Stomach (tissue), 9 donors: ENCODE measurements around the gene SMURF1. TPM values are rescaled to one million over a fixed set of nuclear protein-coding genes. Genes with fewer than 3 reads are reported as not detected.

Experiments
- DNase-seq, 2 donors: peaks; one replicate each; pipeline versions ENCODE4 v3.0.0 to v3.0.0-alpha.2; 2013 to 2019
- H3K27ac ChIP-seq, 5 donors: fragments of 200-600 bp in 4 of 5; sonication (generic) in 4 of 5; one replicate each; pipeline ENCODE4 v1.5.1; 2013 to 2019; ENCODE audit warnings: mild to moderate bottlenecking in 1 of 5, moderate library complexity in 1 of 5
- H3K27me3 ChIP-seq, 3 donors: fragments of 200-600 bp; sonication (generic); one replicate each; pipeline ENCODE4 v1.5.1; 2017 to 2019; ENCODE audit warnings: mixed run types in 1 of 3
- H3K36me3 ChIP-seq, 4 donors: fragments of 200-600 bp; sonication (generic); 1 replicate in 3 of 4; 2 replicates in 1 of 4; pipeline ENCODE4 v1.5.1; 2016 to 2019
- H3K4me1 ChIP-seq, 4 donors: fragments of 200-600 bp; sonication (generic); one replicate each; pipeline ENCODE4 v1.5.1; 2016 to 2019
- H3K4me3 ChIP-seq, 4 donors: fragments of 200-600 bp; sonication (generic) in 3 of 4; one replicate each; pipeline ENCODE4 v1.5.1; 2016 to 2019; ENCODE audit warnings: mild to moderate bottlenecking in 1 of 4
- H3K9me3 ChIP-seq, 4 donors: fragments of 200-600 bp; sonication (generic); one replicate each; pipeline ENCODE4 v1.5.1; 2016 to 2019
- EP300 ChIP-seq: sonication (generic); formaldehyde crosslinking; IDR thresholded peaks from one replicate; pipeline ENCODE4 v1.6.1; 2017; ENCODE audit warnings: antibody characterized with exemption
- POLR2A ChIP-seq, 4 donors: fragments of 450-650 bp; IDR thresholded peaks; one replicate each; pipeline ENCODE4 v1.6.1; 2016; ENCODE audit warnings: antibody characterized with exemption in 4 of 4, control low read depth in 2 of 4, mild to moderate bottlenecking in 1 of 4, moderate library complexity in 1 of 4
- POLR2AphosphoS5 ChIP-seq, 3 donors: sonication (generic); formaldehyde crosslinking; IDR thresholded peaks; one replicate each; pipeline ENCODE4 v1.6.1; 2016; ENCODE audit warnings: antibody characterized with exemption in 3 of 3
- WGBS, 5 donors: extraction: QIAGEN DNeasy Blood & Tissue Kit in 3 of 5; methylation state at CpG; one replicate each; pipeline versions ENCODE4 v1.1.5 to v1.1.7; 2013 to 2018; 5-methylcytosine and 5-hydroxymethylcytosine counted together
- intact Hi-C: fragments of 100-400 bp; cut with DNase I; formaldehyde crosslinking; loops from one replicate; pipeline ENCODE4 v1.15.1; 2023; ENCODE audit warnings: low total_unique reads
- polyA plus RNA-seq, 3 donors: library from polyadenylated mRNA; stranded (reverse); fragments of 200-250 nt; gene quantifications; one replicate each; pipeline ENCODE4 v1.2.3, GENCODE V29; 2013
- total RNA-seq, 5 donors: library from RNA; depleted of rRNA; stranded (reverse); fragments of >200 nt; gene quantifications; one replicate each; pipeline versions ENCODE4 v1.1.0 to v1.2.3, GENCODE V29; 2014 to 2016
- TF ChIP-seq, protein P1 (sequence below), 7 experiments: fragments of 450-650 bp in 4 of 7; fragments of 200-600 bp in 3 of 7; sonication (generic) in 3 of 7; IDR thresholded peaks; one replicate each; pipeline ENCODE4 v1.5.1; 2016 to 2019; ENCODE audit warnings: antibody characterized with exemption in 7 of 7, control low read depth in 2 of 7, mild to moderate bottlenecking in 1 of 7
- donor health status: healthy with polysubstance abuse.
- donor health status: Bipolar disorder and iron deficiency.
- donor health status: healthy.

The SMURF1 gene
- total and polyA plus RNA-seq, 8 donors = 8.0 to 46.8 (median 31.8) TPM

DNA sequence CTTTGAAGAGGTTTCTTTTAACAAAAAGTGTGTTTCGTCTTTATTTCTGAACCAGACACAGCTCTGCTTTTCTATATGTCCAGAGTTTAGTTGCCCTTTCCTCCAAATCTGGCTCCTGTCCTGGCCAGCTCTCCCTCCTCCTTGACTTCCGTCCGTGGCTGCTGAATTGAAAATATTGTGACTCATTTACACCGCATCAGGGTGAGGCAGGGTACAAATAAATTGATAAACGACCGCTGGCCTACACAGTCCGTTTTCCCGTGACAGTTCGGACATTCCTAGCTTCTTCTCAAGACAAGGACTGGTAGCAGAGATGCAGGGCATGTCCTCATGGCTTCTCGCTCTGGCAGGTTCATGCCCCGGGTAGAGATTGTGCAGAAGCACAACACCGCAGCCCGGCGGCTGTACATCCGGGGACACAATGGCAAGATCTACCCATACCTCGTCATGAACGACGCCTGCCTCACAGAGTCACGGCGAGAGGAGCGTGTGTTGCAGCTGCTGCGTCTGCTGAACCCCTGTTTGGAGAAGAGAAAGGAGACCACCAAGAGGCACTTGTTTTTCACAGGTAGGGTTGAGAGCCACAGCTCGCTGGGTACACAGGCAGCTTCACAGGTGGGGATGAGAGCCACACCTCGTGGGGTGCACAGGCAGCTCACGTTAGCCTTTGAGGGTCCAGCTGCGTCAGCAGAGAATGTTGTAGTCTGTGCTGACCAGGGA lies 139.0 kb downstream of the SMURF1 start:
- WGBS, 5 donors = 91 to 92% (median 92%) methylated on average over 26 of the region's 26 CpGs
- H3K36me3 ChIP-seq = peaks cover 47 to 100% (median 100%) of the 10 kb centered on the region in 4 donors
- intact Hi-C loops = no loop called here
- no peak overlapping the region for H3K4me3 ChIP-seq
- H3K4me1 ChIP-seq = no peaks in the 10 kb centered on the region
- DNase-seq = no peak
- no peaks in the 10 kb centered on the region for H3K9me3 ChIP-seq
- H3K27me3 ChIP-seq = no peaks in the 10 kb centered on the region
- no peak overlapping the region for H3K27ac ChIP-seq
- no peak for TF ChIP-seq POLR2AphosphoS5 (IDR thresholded peaks at IDR 0.05)
- TF ChIP-seq, protein P1, sequence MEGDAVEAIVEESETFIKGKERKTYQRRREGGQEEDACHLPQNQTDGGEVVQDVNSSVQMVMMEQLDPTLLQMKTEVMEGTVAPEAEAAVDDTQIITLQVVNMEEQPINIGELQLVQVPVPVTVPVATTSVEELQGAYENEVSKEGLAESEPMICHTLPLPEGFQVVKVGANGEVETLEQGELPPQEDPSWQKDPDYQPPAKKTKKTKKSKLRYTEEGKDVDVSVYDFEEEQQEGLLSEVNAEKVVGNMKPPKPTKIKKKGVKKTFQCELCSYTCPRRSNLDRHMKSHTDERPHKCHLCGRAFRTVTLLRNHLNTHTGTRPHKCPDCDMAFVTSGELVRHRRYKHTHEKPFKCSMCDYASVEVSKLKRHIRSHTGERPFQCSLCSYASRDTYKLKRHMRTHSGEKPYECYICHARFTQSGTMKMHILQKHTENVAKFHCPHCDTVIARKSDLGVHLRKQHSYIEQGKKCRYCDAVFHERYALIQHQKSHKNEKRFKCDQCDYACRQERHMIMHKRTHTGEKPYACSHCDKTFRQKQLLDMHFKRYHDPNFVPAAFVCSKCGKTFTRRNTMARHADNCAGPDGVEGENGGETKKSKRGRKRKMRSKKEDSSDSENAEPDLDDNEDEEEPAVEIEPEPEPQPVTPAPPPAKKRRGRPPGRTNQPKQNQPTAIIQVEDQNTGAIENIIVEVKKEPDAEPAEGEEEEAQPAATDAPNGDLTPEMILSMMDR (IDR thresholded peaks at IDR 0.05) = no peak
- TF ChIP-seq POLR2A (IDR thresholded peaks at IDR 0.05) = no peak
- TF ChIP-seq EP300 = no peak

DNA sequence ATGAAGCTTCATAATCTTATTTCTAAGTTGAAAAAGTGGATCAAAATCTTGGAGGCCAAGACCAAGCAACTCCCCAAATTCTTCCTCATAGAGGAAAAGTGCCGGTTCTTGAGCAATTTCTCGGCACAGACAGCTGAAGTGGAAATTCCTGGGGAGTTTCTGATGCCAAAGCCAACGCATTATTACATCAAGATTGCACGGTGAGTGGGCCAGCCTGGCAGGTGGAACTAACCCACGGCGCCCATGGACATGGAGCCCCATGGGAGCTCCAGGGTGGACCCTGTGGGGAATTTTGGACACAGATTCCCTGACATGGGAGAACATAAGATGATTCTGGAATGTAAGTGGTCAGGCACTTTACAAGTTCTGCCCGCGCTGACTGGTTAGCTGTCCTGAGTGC lies 139.7 kb downstream of the SMURF1 start:
- no peak overlapping the region for H3K4me3 ChIP-seq
- H3K27ac ChIP-seq = no peak overlapping the region
- DNase-seq = no peak
- no peaks in the 10 kb centered on the region for H3K27me3 ChIP-seq
- H3K9me3 ChIP-seq = no peaks in the 10 kb centered on the region
- intact Hi-C loops = no loop called here
- WGBS, 5 donors = 89 to 96% (median 94%) methylated on average over 6 to 8 of the region's 8 CpGs
- H3K4me1 ChIP-seq = no peaks in the 10 kb centered on the region
- H3K36me3 ChIP-seq = peaks cover 46 to 100% (median 100%) of the 10 kb centered on the region in 4 donors
- TF ChIP-seq POLR2AphosphoS5 (IDR thresholded peaks at IDR 0.05) (no peak), POLR2A (IDR thresholded peaks at IDR 0.05) (no peak), EP300 (no peak)
- TF ChIP-seq, protein P1 (IDR thresholded peaks at IDR 0.05) = no peak

DNA sequence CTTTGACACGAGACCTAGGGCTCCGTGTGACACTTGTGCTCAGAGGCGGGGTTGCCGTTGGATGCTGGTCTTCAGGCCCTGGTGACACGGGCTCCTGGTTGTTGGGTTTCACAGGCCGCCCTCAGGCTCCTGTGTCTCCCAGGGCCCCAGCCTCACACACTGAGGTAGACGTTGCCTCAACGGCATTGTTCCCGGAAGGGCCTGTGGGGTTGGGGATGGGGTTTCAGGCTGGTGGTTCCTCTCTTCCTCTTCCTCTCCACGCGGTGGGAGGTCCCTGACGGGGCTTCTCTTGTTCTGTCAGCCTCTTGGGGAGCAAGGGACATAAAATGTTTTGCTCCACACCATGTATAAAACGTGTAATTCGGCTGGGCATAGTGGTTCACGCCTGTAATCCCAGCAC lies 140.5 kb downstream of the SMURF1 start:
- H3K4me1 ChIP-seq = no peaks in the 10 kb centered on the region
- no peak for DNase-seq
- whole genome bisulfite sequencing, 5 donors = 89 to 95% (median 93%) methylated on average over 13 to 15 of the region's 15 CpGs
- H3K27me3 ChIP-seq = no peaks in the 10 kb centered on the region
- no peak overlapping the region for H3K4me3 ChIP-seq
- TF ChIP-seq, protein P1 (IDR thresholded peaks at IDR 0.05) = no peak
- TF ChIP-seq POLR2AphosphoS5 (IDR thresholded peaks at IDR 0.05) (no peak), EP300 (no peak), POLR2A (IDR thresholded peaks at IDR 0.05) (no peak)
- H3K36me3 ChIP-seq = peaks cover 46 to 100% (median 100%) of the 10 kb centered on the region in 4 donors
- H3K9me3 ChIP-seq = no peaks in the 10 kb centered on the region
- intact Hi-C loops = no loop called here
- H3K27ac ChIP-seq = no peak overlapping the region

DNA sequence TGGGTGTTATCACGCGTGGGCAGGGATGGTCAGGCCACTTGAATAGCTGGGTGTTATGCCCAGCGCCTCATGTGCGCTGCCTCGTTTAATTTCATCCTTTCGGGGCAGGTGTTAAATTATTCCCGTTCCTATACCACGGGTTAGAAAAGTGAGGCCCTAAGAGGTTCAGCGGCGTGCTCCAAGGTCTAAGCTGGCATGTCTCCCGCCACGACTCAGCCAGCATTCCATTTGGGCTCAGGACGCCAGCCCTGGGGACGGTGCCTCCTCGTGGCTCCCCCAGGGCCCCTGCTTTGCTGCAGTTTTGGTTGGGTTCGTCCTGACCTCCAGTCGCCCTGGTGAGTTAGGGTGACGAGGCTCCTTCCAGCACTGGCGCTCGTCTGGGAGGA lies 141.1 kb downstream of the SMURF1 start:
- Histone ChIP-seq H3K27ac (no peak overlapping the region), H3K4me3 (no peak overlapping the region), H3K27me3 (no peaks in the 10 kb centered on the region), H3K36me3 (peaks cover 44 to 100% (median 100%) of the 10 kb centered on the region in 4 donors), H3K4me1 (no peaks in the 10 kb centered on the region), H3K9me3 (no peaks in the 10 kb centered on the region)
- intact Hi-C loops = no loop called here
- DNase-seq = no peak
- TF ChIP-seq POLR2AphosphoS5 (IDR thresholded peaks at IDR 0.05) = no peak
- TF ChIP-seq EP300 = no peak
- TF ChIP-seq, protein P1 (IDR thresholded peaks at IDR 0.05) = no peak
- no peak for TF ChIP-seq POLR2A (IDR thresholded peaks at IDR 0.05)
- 87 to 94% (median 92%) methylated on average over 20 of the region's 20 CpGs for WGBS, 5 donors
